H1 (cell line): Measurements from ENCODE around the gene ZBTB20. TPM values are rescaled to one million over a fixed set of nuclear protein-coding genes. Genes with fewer than 3 reads are reported as not detected.

Experiments used
- ATF2 ChIP-seq: IDR thresholded peaks from 2 replicates; pipeline ENCODE4 v1.6.1; 2012; ENCODE audit warnings: low read length, inconsistent platforms
- CTCF ChIP-seq, 3 experiments: IDR thresholded peaks; 1 replicate in 2 of 3; 2 replicates in 1 of 3; pipeline versions ENCODE4 v1.5.1 to v1.6.1; 2011; ENCODE audit warnings: low read length in 3 of 3, mild to moderate bottlenecking in 3 of 3, inconsistent platforms in 2 of 3, low read depth in 1 of 3, moderate library complexity in 1 of 3; ENCODE audit not compliant: insufficient read depth in 1 of 3; ENCODE audit errors: control extremely low read depth in 1 of 3
- EZH2 ChIP-seq: fragments of 200-600 bp; sonication (generic); IDR thresholded peaks from 2 replicates; pipeline ENCODE4 v1.7.1; 2012; ENCODE audit warnings: low read depth, mild to moderate bottlenecking, moderate library complexity, low read length, inconsistent platforms; ENCODE audit not compliant: severe bottlenecking
- SP2 ChIP-seq: IDR thresholded peaks from 2 replicates; pipeline ENCODE4 v1.6.1; 2012; ENCODE audit warnings: mild to moderate bottlenecking, low read length, inconsistent platforms
- polyA plus RNA-seq, 7 experiments: library from polyadenylated mRNA; depleted of rRNA in 3 of 7; stranded (reverse) in 5 of 7; unstranded in 2 of 7; fragments of >200 nt in 5 of 7; fragments of 200-250 nt in 2 of 7; gene quantifications; 1 replicate in 5 of 7; 2 replicates in 1 of 7; 4 replicates in 1 of 7; pipeline versions ENCODE4 v1.2.1 to v1.2.3, GENCODE V29; 2011 to 2013; ENCODE audit warnings: missing spikeins in 2 of 7, mixed read lengths in 2 of 7
- total RNA-seq: library from RNA; stranded (reverse); fragmentation: NEBNext Ultra II Directional; extraction: Animal tissue kit (Norgen Biotek cat#: 25700); gene quantifications from 2 replicates; pipeline ENCODE4 v1.2.1, GENCODE V29; 2021

ZBTB20 gene
- total and polyA plus RNA-seq, 2 of the 8 experiments (the other 6 are each of a cell fraction or from before 2014, with no cell fraction given): 0.35 to 1.3 TPM

GRCh38 chr3:114466816-114467215 lies 680.3 kb downstream of the ZBTB20 start (continued):
- TF ChIP-seq CTCF (IDR thresholded peaks at IDR 0.05; ENCODE audit: control extremely low read depth in 1 of 3, insufficient read depth in 1 of 3, low read depth in 1 of 3, low read length in 3 of 3) (no peak), ATF2 (no peak), SP2 (no peak), EZH2 (no peak)
